ENCODE results near the gene NOTCH4.

The NOTCH4 gene

GRCh38 chr6:32146687-32147086, 77.2 kb downstream of the NOTCH4 start:
- DNase-seq (ENCODE audit: low read depth in 2 of 2, low spot score in 1 of 2): no peak

GRCh38 chr6:32146287-32146686, 77.6 kb downstream of the NOTCH4 start:
- no peak for DNase-seq (ENCODE audit: low read depth in 2 of 2, low spot score in 1 of 2)

Data from stimulated activated CD8-positive, alpha-beta memory T cell treated with anti-CD3 and anti-CD28 coated beads, Interleukin-4, amount 100 ng/mL, for 4 hours (primary cell).